ENCODE results near the gene MRTFB.

DNA sequence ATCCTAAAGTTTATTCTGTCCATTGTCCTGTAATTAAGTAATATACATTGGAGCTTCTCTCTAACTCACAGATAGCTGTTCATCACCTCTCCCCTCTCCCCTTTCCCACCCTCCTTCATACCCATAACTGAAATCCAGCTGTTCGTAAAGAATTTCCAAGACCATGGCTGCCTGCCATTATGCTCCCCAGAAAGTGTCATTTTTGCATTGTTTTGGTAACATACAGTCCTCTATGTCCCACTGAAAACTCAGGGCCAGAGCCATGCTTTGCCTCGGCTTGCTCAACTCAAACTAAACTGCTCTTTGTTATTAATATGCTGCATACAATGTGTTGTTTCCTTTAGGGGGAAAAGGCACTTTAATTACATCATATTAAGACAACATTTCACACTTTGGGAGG, 132.0 kb downstream of the MRTFB start:
- TF ChIP-seq CTCF (conservative IDR thresholded peaks at IDR 0.05; ENCODE audit: low read depth, low read length) = no peak
- TF ChIP-seq EZH2 (IDR thresholded peaks at IDR 0.05; ENCODE audit: borderline replicate concordance, low read depth, low read length, poor library complexity, severe bottlenecking) = no peak
